K562 (cell line): ENCODE results near the gene PPP1R36. TPM values are rescaled to one million over a fixed set of nuclear protein-coding genes. Genes with fewer than 3 reads are reported as not detected.

Experiments used
- CEBPG ChIP-seq, 3 experiments: fragments of 200-800 bp in 1 of 3; sonication (Bioruptor generic) in 1 of 3; sonication (generic) in 1 of 3; formaldehyde crosslinking in 1 of 3; IDR thresholded peaks in 2 of 3; conservative IDR thresholded peaks in 1 of 3; 2 replicates each; pipeline versions ENCODE4 v1.6.1 to v1.8.0; 2016 to 2022; ENCODE audit warnings: missing compliant biosample characterization in 2 of 3, missing genetic modification characterization in 2 of 3, mild to moderate bottlenecking in 1 of 3, missing genetic modification reagents in 1 of 3
- COPS2 ChIP-seq: fragments of 450-650 bp; conservative IDR thresholded peaks from 2 replicates; pipeline ENCODE4 v1.6.1; 2016; ENCODE audit warnings: mild to moderate bottlenecking, moderate library complexity
- CREBBP ChIP-seq: IDR thresholded peaks from one replicate; pipeline ENCODE4 v1.6.1; 2012; ENCODE audit warnings: low read depth, mild to moderate bottlenecking, control low read depth, inconsistent platforms, low read length
- CREM ChIP-seq: IDR thresholded peaks from 2 replicates; pipeline ENCODE4 v1.6.1; 2014; ENCODE audit warnings: antibody characterized with exemption, low read depth
- POLR2G ChIP-seq: fragments of 200-400 bp; formaldehyde crosslinking; IDR thresholded peaks from 2 replicates; pipeline ENCODE4 v1.6.1; 2017; ENCODE audit warnings: low read depth, mild to moderate bottlenecking, antibody characterized with exemption, low read length, moderate library complexity
- RBM15 ChIP-seq: fragments of 200-400 bp; formaldehyde crosslinking; IDR thresholded peaks from 2 replicates; pipeline ENCODE4 v1.6.1; 2018; ENCODE audit warnings: mild to moderate bottlenecking, low read length, moderate library complexity; ENCODE audit not compliant: insufficient read depth
- SPI1 ChIP-seq: IDR thresholded peaks from 2 replicates; pipeline ENCODE4 v1.6.1; 2011; ENCODE audit warnings: low read depth, low read length, control low read depth, borderline replicate concordance
- STAG1 ChIP-seq: sonication (generic); formaldehyde crosslinking; IDR thresholded peaks from 2 replicates; pipeline ENCODE4 v1.5.0; 2020; ENCODE audit warnings: missing genetic modification reagents, borderline replicate concordance
- ZNF324 ChIP-seq: fragments of 250-450 bp; sonication (Bioruptor Pico); IDR thresholded peaks from 2 replicates; pipeline ENCODE4 v1.4.0; 2020; ENCODE audit warnings: mild to moderate bottlenecking
- polyA plus RNA-seq, 8 experiments: library from polyadenylated mRNA; depleted of rRNA in 4 of 8; stranded (reverse) in 5 of 8; unstranded in 3 of 8; fragments of >200 nt; fragmentation: Nextera tagmentation in 2 of 8; fragmentation: Illumina TruSeq in 1 of 8; extraction: Ambion mirVana in 2 of 8; extraction: Trizol in 1 of 8; gene quantifications; 2 replicates each; pipeline versions ENCODE4 v1.2.1 to v1.2.3, GENCODE V29; 2011 to 2014; ENCODE audit warnings: inconsistent platforms in 1 of 8, missing spikeins in 1 of 8
- total RNA-seq, 7 experiments: library from RNA; depleted of rRNA in 6 of 7; stranded (reverse); fragments of >200 nt in 6 of 7; fragmentation: Illumina TruSeq in 2 of 7; extraction: Trizol in 2 of 7; gene quantifications; 2 replicates each; pipeline versions ENCODE4 v1.2.1 to v1.2.3, GENCODE V29; 2011 to 2021; ENCODE audit warnings: low replicate concordance in 1 of 7
- TF ChIP-seq, protein P1 (sequence below), 2 experiments: IDR thresholded peaks; 2 replicates each; pipeline ENCODE4 v1.6.1; 2011; ENCODE audit warnings: borderline replicate concordance in 1 of 2, control low read depth in 1 of 2, low read depth in 1 of 2, low read length in 1 of 2, mild to moderate bottlenecking in 1 of 2, mixed read lengths in 1 of 2, moderate library complexity in 1 of 2; ENCODE audit not compliant: insufficient read depth in 1 of 2, insufficient read length in 1 of 2, poor library complexity in 1 of 2, severe bottlenecking in 1 of 2; ENCODE audit errors: extremely low read depth in 1 of 2
- TF ChIP-seq, protein P2 (sequence below): fragments of 250-450 bp; sonication (Bioruptor Pico); IDR thresholded peaks from 2 replicates; pipeline ENCODE4 v1.8.0; 2022; ENCODE audit warnings: inconsistent platforms, mild to moderate bottlenecking, moderate library complexity, borderline replicate concordance
- TF ChIP-seq, protein P3 (sequence below): fragments of 450-650 bp; formaldehyde crosslinking; IDR thresholded peaks from 2 replicates; pipeline ENCODE4 v1.4.0; 2020; ENCODE audit warnings: mild to moderate bottlenecking, moderate library complexity
- TF ChIP-seq, protein P4 (sequence below): fragments of 250-450 bp; sonication (Bioruptor Pico); IDR thresholded peaks from 2 replicates; pipeline ENCODE4 v1.5.0; 2021
- TF ChIP-seq, protein P5 (sequence below): sonication (generic); formaldehyde crosslinking; IDR thresholded peaks from 2 replicates; pipeline ENCODE4 v1.8.1; 2023; ENCODE audit warnings: mild to moderate bottlenecking, missing genetic modification reagents

PPP1R36 gene
- total and polyA plus RNA-seq, 9 of the 15 experiments (the other 6 are each of a cell fraction or from before 2014, with no cell fraction given): 0.29 TPM; not detected in 8

DNA sequence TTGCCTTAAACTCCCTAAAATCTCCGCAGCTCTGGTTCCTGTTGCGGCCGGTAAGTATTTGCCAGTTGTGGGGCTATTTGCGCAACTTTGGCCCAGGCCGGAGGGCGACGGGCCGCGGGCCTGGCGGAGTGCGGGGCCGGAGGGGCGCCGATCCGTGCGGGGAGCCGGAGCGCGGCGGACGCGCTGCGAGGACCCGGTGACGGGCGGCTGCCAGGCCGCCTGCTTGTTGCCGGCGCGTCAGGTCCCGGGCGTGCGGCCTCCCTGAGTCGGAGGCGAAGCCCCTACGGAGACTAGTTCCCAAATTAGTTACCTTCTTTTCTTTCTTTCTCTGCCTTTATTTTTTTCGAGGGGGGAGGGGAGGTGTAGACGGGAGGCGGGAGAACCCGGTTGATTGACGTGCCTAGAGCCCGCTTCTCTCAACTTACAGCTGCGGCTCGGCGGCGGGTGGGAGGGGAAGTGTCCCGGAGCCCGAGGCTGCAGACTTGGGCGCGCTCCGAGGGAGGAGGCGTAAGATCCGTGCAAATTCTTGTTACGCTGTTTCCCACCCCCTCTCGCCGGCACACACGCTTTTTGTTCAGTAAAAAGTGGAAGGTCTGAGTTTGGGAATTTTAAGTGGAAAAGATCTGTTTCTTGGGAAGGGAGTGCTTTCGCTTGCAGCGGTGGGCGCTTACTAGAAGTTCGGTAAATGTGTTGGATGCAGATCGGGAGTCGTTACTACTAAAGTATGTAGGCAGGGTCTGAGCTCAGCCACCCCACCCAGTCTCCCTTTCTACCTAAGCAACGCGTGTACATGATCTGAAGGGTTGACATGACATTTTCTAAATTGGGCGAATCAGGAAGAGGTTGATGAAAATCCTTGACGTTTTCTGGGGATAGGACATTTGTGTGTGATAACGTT is 44.6 kb upstream of the PPP1R36 start (continued):
- TF ChIP-seq ZNF324 (CRISPR knock-in tag): no peak
- TF ChIP-seq CREM: peak; percentile 3; the same call in 1 of the 2 replicates
- no peak for TF ChIP-seq CEBPG (CRISPR knock-in tag; IDR thresholded peaks at IDR 0.05)
- peak in 1 of 2 experiments; percentile 35; a peak in 3 of 4 replicates for TF ChIP-seq CEBPG (tag; conservative IDR thresholded peaks at IDR 0.05 in 1 of 2, IDR thresholded peaks at IDR 0.05 in 1 of 2)
- TF ChIP-seq, protein P1, sequence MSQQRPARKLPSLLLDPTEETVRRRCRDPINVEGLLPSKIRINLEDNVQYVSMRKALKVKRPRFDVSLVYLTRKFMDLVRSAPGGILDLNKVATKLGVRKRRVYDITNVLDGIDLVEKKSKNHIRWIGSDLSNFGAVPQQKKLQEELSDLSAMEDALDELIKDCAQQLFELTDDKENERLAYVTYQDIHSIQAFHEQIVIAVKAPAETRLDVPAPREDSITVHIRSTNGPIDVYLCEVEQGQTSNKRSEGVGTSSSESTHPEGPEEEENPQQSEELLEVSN (IDR thresholded peaks at IDR 0.05; ENCODE audit: borderline replicate concordance in 1 of 2, extremely low read depth in 1 of 2, insufficient read depth in 1 of 2, insufficient read length in 1 of 2, low read depth in 1 of 2, low read length in 1 of 2, poor library complexity in 1 of 2, severe bottlenecking in 1 of 2): peak in 1 of 2 experiments; percentile 32
- TF ChIP-seq POLR2G: peak; percentile 57
- TF ChIP-seq, protein P2, sequence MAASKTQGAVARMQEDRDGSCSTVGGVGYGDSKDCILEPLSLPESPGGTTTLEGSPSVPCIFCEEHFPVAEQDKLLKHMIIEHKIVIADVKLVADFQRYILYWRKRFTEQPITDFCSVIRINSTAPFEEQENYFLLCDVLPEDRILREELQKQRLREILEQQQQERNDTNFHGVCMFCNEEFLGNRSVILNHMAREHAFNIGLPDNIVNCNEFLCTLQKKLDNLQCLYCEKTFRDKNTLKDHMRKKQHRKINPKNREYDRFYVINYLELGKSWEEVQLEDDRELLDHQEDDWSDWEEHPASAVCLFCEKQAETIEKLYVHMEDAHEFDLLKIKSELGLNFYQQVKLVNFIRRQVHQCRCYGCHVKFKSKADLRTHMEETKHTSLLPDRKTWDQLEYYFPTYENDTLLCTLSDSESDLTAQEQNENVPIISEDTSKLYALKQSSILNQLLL (CRISPR knock-in tag): no peak
- TF ChIP-seq SPI1: peak; percentile 78
- no peak for TF ChIP-seq CREBBP
- TF ChIP-seq, protein P3, sequence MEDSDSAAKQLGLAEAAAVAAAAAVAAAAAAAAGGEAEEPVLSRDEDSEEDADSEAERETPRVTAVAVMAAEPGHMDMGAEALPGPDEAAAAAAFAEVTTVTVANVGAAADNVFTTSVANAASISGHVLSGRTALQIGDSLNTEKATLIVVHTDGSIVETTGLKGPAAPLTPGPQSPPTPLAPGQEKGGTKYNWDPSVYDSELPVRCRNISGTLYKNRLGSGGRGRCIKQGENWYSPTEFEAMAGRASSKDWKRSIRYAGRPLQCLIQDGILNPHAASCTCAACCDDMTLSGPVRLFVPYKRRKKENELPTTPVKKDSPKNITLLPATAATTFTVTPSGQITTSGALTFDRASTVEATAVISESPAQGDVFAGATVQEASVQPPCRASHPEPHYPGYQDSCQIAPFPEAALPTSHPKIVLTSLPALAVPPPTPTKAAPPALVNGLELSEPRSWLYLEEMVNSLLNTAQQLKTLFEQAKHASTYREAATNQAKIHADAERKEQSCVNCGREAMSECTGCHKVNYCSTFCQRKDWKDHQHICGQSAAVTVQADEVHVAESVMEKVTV: 0 out of 2 replicates have a peak, but pooled peaks have one; percentile 18
- TF ChIP-seq, protein P4, sequence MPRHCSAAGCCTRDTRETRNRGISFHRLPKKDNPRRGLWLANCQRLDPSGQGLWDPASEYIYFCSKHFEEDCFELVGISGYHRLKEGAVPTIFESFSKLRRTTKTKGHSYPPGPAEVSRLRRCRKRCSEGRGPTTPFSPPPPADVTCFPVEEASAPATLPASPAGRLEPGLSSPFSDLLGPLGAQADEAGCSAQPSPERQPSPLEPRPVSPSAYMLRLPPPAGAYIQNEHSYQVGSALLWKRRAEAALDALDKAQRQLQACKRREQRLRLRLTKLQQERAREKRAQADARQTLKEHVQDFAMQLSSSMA (CRISPR knock-in tag): 0 out of 2 replicates have a peak, but pooled peaks have one; percentile 37
- TF ChIP-seq RBM15: no peak
- TF ChIP-seq, protein P5, sequence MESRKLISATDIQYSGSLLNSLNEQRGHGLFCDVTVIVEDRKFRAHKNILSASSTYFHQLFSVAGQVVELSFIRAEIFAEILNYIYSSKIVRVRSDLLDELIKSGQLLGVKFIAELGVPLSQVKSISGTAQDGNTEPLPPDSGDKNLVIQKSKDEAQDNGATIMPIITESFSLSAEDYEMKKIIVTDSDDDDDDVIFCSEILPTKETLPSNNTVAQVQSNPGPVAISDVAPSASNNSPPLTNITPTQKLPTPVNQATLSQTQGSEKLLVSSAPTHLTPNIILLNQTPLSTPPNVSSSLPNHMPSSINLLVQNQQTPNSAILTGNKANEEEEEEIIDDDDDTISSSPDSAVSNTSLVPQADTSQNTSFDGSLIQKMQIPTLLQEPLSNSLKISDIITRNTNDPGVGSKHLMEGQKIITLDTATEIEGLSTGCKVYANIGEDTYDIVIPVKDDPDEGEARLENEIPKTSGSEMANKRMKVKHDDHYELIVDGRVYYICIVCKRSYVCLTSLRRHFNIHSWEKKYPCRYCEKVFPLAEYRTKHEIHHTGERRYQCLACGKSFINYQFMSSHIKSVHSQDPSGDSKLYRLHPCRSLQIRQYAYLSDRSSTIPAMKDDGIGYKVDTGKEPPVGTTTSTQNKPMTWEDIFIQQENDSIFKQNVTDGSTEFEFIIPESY (CRISPR knock-in tag): no peak; the same call in 1 of the 2 replicates
- TF ChIP-seq COPS2: no peak
- TF ChIP-seq STAG1: no peak
